ENCODE data around the gene PLCG2. TPM values are rescaled to one million over a fixed set of nuclear protein-coding genes. Genes with fewer than 3 reads are reported as not detected.

The PLCG2 gene
- total and polyA plus RNA-seq, 2 of the 8 experiments (the other 6 are each of a cell fraction or from before 2014, with no cell fraction given) = 6.1 to 6.9 TPM

DNA sequence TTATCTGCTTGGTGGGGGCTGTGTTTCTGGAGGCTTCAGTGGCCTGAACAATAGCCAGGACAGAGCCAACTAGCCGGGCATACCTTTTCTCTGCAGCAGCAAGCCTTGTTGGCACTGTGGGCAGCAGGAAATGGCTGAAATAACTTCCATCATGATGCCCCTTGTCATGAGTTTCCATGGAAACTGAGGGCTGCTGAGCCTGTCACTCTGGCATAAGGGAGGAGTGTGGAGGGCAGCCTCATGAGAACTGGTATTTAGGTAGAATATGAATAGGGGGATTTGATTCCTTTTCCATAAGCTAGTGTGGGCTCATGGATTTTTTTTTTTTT is 39.4 kb downstream of the PLCG2 start (continued):
- no peak for TF ChIP-seq HDAC2 (IDR thresholded peaks at IDR 0.05; ENCODE audit: borderline replicate concordance in 1 of 2, low read depth in 2 of 2, low read length in 2 of 2)
- no peak for TF ChIP-seq SIX5 (IDR thresholded peaks at IDR 0.05; ENCODE audit: low read depth, low read length)
- no peak for TF ChIP-seq KDM4A (IDR thresholded peaks at IDR 0.05; ENCODE audit: low read depth, low read length, severe bottlenecking)
- TF ChIP-seq SIN3A (conservative IDR thresholded peaks at IDR 0.05 in 1 of 2, IDR thresholded peaks at IDR 0.05 in 1 of 2; ENCODE audit: low read depth in 1 of 2, low read length in 2 of 2) = no peak
- no peak for TF ChIP-seq SUZ12 (IDR thresholded peaks at IDR 0.05; ENCODE audit: low read length)
- no peak for TF ChIP-seq RXRA (IDR thresholded peaks at IDR 0.05; ENCODE audit: insufficient read depth, low read depth, low read length)
- no peak for TF ChIP-seq CBX8 (IDR thresholded peaks at IDR 0.05; ENCODE audit: borderline replicate concordance, low read depth, low read length)
